ENCODE measurements around the gene KCTD16.

The KCTD16 gene

DNA sequence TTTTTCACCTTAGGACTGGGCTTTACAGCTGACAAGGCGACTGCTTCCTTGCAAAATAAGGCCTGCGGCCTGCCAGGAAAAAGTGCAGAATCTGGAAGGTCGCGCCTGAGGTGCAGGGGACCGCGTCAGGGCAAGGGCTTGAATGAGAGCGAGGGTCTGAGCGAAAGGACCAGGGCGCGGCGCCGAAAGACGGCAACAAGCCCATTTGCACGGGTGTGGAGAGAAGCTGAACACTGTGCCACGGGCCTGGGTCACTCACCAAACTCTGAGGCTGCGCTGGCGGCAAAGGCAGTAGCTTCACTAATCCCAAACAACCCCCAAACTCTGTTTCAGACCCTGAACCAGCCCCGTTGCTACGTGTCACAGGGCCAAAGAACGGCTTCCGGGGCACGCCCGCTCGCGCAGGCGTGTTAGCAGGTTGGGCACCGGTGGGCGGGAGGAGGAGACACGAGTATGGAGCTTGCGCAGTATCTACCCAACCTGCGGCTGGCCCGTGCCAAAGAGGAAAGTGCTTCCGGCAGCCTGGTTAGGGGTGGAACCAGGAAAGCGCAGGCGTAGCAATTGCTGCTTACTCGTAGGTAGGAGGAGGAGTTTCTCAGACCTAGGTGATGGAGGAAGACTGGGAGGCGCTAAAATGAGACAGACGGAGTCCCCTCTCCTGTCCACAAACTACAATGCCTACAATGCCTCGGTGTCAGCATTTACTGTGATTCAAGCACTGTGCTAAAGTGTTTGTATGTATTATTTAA, at the start of gene KCTD16, which contains the start of gene YIPF5:
KCTD16 (plus strand) TSS at position 598 of the 749 bp plus-strand sequence.
YIPF5 (minus strand) TSS at position 384 of the 749 bp plus-strand sequence. CDS start 704 bp downstream, outside the sequence.
- DNase-seq: peak; percentile 97

- no peak for DNase-seq
These were observed 49.1 kb upstream of the KCTD16 start for GRCh38 chr5:144121577-144121976.

GRCh38 chr5:144122081-144122480, 48.6 kb upstream of the KCTD16 start:
- DNase-seq: no peak

DNA sequence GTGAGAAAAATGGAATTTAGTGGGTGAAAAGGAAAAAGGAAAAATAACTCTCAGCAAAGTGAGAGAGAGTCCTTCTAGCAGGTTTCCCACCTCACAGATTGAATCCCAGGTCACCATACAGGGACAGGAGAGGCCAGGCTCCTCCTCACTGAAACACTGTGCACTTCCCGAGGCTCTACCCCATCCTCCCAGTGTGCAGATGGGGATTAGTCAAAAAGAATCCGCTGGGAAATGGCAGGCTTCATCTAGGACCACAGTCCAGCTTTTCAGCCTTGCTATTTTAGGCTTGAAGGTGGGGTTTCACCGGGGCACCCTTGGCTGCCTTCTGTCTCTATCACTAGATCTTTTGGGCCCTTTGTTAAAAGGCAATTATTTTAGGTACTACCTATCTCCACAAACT, 48.0 kb upstream of the KCTD16 start:
- DNase-seq: no peak

GRCh38 chr5:144125163-144125726, 45.4 kb upstream of the KCTD16 start:
- DNase-seq: no peak

DNA sequence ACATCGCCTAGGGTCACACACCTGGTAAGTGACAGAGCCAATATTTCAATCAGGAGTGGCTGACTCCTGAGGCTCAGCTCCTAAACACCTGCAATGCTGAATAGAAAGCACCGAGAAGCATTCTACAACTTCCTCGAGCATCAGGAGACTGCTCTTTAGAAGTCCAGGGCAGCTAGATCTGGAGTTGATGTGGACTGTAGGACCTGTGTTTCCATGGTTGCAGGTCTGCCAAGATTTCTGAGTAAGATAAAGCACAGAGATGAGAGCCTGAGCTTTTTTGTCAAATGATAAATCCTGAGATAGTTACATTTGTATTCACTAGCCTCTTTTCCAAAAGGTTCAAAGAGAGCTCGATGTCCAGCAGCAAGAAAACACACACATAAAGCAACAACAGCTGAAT, 44.0 kb upstream of the KCTD16 start:
- DNase-seq: no peak

- no peak for DNase-seq
These were observed 41.8 kb upstream of the KCTD16 start for GRCh38 chr5:144128844-144129243.

- DNase-seq: no peak
These were observed 40.4 kb upstream of the KCTD16 start for GRCh38 chr5:144130306-144130705.

DNA sequence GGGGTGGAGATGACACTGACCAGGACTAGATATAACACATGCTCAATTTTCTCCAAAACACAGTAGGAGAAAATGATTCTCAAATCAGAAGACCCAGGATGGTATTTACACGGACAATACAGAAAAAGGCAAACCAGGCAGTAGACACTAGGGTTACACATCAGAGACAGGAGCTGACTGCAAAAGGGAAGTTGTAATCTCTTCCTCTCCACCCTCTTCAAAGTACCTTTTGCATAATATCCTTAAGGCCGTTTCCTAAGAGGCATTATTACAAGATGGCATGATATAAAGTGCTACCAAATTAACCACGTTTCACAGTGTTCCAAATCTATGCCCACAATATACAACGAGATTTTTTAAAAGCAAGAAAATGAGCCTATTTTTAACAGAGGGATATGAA, 39.4 kb upstream of the KCTD16 start:
- no peak for DNase-seq

GRCh38 chr5:144133050-144133633, 37.5 kb upstream of the KCTD16 start:
- DNase-seq: no peak

- no peak for DNase-seq
These were observed 36.4 kb upstream of the KCTD16 start for GRCh38 chr5:144134194-144134826.

DNA sequence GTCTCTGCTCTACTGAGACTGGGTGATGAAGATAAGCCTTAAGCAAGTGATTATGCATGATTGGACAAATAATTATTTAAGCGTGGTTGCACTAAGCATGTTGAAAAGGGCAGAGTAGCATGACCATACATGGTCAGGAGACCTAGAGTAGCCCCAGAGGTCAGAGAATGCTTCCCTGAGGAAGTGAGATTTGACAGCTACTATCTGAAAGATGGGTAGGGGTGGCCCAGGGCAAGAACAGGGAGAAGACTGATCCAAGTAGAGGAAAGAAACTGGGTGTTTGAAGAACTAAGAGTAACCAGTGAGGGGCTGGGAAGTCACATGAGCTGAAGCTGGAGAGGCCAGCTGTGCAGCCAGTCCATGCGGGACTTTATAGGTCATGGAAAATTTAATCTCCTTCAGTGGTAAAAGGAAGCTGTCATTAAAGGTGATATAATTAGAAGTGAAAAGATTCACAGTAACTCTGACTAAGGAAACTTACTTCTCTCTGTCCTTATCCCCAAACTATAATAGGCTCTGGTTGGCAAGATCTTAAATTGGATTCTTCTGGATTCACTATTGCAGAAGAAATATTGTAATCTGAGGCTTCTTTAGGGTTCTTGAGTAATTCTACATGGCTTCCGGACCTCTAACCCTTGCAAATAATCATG, 35.4 kb upstream of the KCTD16 start:
- DNase-seq: no peak

GRCh38 chr5:144139586-144139985, 31.1 kb upstream of the KCTD16 start:
- no peak for DNase-seq

GRCh38 chr5:144141585-144141984, 29.1 kb upstream of the KCTD16 start:
- no peak for DNase-seq

DNA sequence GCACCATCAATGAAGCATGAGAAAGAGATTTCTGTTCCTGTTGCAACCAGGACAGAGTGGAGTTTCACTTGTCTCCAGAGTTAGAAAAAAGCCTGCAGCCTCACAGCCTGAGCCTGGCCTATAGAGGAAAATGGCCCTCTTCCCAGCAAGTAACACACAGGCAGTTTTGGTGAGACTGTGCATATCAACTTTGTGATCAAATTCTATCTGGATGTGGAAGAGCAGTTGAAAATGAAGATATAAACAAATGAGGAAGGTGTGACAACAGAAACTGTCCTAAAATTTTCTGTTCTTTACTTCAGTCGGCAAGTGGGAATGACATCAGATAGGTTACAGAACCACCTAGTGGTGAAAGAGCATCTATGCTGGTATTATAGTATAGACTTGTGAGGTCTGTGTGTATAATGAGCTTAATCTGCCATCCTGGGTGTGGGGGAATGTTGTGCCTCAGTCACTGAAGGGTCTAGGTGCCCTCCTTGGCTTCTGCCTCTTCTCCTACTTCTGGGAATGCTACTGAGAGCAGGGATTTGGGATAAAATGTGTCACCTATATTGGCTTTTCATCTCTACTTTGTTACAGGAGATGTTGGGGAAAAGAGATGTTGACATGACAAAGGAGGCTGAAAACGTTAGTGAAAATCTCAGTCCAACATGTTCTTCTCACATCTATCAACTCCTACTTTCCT, 28.4 kb upstream of the KCTD16 start:
- DNase-seq: no peak

GRCh38 chr5:144142824-144143162, 27.9 kb upstream of the KCTD16 start:
- DNase-seq: no peak

- DNase-seq: no peak
These were observed 27.0 kb upstream of the KCTD16 start for GRCh38 chr5:144143625-144144024.

- no peak for DNase-seq
These were observed 25.5 kb upstream of the KCTD16 start for GRCh38 chr5:144144956-144145751.

DNA sequence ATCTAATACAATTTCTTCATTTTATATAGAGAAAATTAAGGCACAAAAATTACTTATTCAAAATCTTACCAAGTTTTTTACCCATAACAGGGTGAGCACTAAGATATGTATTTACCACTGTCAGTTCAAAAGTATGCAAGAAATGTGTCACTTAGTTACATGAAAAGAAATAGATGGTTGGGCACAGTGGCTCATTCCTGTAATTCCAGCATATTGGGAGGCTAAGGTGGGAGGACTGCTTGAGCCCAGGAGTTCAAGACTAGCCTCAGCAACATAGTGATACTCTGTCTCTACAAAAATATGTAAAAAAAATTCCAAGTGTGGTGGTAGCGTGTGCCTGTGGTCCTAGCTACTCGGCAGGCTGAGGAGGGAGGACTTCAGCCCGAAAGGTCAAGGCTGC, 19.6 kb upstream of the KCTD16 start:
- no peak for DNase-seq

DNA sequence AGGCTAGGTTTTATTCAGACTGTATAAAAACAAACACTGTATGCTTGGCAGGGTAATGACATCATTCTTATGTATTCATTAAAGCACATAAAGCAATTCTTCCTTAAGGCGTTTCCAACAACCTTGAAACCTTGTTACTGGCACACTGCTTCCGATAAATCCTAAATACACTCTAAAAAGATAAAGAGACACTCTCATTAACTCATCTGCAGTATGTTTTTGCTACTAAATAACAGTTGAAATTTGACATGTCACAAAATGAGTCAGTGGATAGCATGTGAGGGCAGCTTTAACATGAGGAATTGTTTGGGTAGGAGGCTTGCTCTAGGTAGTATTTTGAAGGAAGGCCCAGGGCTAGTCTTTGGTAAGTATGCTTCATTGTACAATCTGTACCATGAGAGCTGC, 13.9 kb upstream of the KCTD16 start:
- DNase-seq: no peak

- DNase-seq: no peak
These were observed 8.0 kb upstream of the KCTD16 start for GRCh38 chr5:144162686-144163085.

DNA sequence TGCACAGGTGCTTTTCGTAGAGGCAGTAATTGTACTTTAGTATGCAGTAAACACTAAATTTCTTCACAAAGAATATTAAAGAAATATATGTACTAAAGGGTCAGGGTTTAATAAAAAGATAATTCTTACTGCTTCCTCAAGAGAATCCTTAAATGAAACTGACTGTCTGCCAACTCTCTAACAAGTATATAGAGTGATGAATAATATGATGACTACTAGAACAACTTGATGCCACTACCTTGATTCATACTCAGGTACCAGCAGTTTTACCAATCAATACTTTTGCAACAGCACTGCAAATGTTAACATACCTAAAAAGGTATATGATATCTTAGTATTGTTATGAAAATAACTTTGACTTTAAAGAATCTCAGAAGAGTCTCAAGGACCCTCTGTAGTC, 4.0 kb upstream of the KCTD16 start:
- no peak for DNase-seq
